Measurements from ENCODE around the gene CXorf66. TPM values are rescaled to one million over a fixed set of nuclear protein-coding genes. Genes with fewer than 3 reads are reported as not detected.
A peak's percentile ranks its signal among the peaks of the same experiment; 100 is the strongest.
"Not testable (repeated sequence)": the region's sequence is repeated elsewhere in the genome, so short reads cannot be mapped to it uniquely, and the experiment has no call there.

CXorf66 gene
- total RNA-seq, 2 donors from 2014 or later: not detected

DNA sequence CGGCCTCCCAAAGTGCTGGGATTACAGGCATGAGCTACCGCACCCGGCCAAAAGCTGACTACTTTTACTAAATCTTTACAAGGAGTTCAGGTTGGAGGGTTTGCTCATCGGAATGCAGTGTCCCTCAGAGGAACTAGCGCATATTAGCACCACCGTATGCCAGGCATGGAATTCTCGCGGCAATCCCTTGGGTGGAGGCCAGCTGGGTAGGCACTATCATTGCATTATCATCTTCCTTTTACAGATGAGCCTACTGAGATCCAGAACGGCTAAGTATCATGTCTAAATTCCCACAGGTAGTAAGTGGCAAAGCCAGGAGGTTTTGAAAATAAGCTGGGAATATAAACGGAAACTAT, 6.1 kb upstream of the CXorf66 start:
- Histone ChIP-seq H3K27me3 (no peaks in the 10 kb centered on the region), H3K9me3 (no peaks in the 10 kb centered on the region), H3K4me3 (no peak overlapping the region), H3K36me3 (no peaks in the 10 kb centered on the region), H3K9ac (ENCODE audit: low read depth in 2 of 2, low read length in 2 of 2) (no peak overlapping the region), H3K4me1 (no peaks in the 10 kb centered on the region), H3K27ac (no peak overlapping the region)
- intact Hi-C loops (cut with DNase I): no loop called here
- no peak for DNase-seq
- TF ChIP-seq, protein P1, sequence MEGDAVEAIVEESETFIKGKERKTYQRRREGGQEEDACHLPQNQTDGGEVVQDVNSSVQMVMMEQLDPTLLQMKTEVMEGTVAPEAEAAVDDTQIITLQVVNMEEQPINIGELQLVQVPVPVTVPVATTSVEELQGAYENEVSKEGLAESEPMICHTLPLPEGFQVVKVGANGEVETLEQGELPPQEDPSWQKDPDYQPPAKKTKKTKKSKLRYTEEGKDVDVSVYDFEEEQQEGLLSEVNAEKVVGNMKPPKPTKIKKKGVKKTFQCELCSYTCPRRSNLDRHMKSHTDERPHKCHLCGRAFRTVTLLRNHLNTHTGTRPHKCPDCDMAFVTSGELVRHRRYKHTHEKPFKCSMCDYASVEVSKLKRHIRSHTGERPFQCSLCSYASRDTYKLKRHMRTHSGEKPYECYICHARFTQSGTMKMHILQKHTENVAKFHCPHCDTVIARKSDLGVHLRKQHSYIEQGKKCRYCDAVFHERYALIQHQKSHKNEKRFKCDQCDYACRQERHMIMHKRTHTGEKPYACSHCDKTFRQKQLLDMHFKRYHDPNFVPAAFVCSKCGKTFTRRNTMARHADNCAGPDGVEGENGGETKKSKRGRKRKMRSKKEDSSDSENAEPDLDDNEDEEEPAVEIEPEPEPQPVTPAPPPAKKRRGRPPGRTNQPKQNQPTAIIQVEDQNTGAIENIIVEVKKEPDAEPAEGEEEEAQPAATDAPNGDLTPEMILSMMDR (IDR thresholded peaks at IDR 0.05): no peak

- Histone ChIP-seq H3K4me3 (no peak overlapping the region), H3K9ac (ENCODE audit: low read depth in 2 of 2, low read length in 2 of 2) (no peak overlapping the region), H3K27me3 (no peaks in the 10 kb centered on the region), H3K9me3 (no peaks in the 10 kb centered on the region), H3K4me1 (no peaks in the 10 kb centered on the region), H3K36me3 (no peaks in the 10 kb centered on the region), H3K27ac (no peak overlapping the region)
- no peak for DNase-seq
- intact Hi-C loops (cut with DNase I): no loop called here
- TF ChIP-seq, protein P1 (IDR thresholded peaks at IDR 0.05): no peak
Measured at GRCh38 chrX:139969286-139969685, 4.0 kb upstream of the CXorf66 start.

DNA sequence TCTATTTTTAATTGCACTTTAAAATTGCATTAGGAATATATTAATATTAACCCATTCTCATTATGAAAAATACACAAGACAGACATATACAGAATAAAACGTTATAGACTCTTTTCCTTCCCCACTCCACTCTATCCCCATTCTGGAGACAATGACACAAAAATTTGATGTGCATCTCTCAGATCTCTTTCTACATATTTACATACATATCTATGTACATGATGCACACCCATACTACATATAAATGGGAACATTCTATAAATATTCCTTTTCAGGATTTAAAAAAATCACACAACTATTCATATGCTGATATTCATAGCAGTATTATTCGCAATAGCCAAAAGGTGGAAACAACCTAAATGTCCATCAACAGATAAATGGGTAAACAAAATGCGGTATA, 2.4 kb upstream of the CXorf66 start:
- no peak overlapping the region for H3K27ac ChIP-seq
- DNase-seq: no peak
- no peaks in the 10 kb centered on the region for H3K27me3 ChIP-seq
- no peaks in the 10 kb centered on the region for H3K9me3 ChIP-seq
- H3K36me3 ChIP-seq: no peaks in the 10 kb centered on the region
- intact Hi-C loops (cut with DNase I): no loop called here
- TF ChIP-seq, protein P1 (IDR thresholded peaks at IDR 0.05): no peak
- no peaks in the 10 kb centered on the region for H3K4me1 ChIP-seq
- H3K9ac ChIP-seq (ENCODE audit: low read depth in 2 of 2, low read length in 2 of 2): no peak overlapping the region
- no peak overlapping the region for H3K4me3 ChIP-seq

DNA sequence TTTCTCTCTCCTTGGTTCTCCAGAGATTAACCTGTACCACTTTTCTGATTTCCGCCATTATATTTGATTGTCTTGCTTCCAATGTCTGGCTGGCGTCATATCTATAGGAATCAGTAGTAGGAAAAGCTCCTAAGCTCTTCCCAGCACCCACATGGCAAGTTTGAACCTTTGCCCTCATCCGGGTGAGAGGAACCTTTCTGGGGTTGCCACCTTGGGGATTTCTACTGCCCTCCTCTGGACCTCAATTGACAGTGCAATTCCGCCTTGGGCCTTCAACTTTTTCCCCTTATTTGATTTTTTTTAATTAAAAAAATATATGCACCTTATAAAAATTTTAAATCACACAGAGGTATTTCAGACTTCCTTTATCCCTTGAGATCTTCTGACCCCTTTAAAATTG, 2.0 kb upstream of the CXorf66 start:
- no peaks in the 10 kb centered on the region for H3K9me3 ChIP-seq
- no peak overlapping the region for H3K27ac ChIP-seq
- intact Hi-C loops (cut with DNase I): no loop called here
- DNase-seq: peak; percentile 22
- H3K4me1 ChIP-seq: no peaks in the 10 kb centered on the region
- no peaks in the 10 kb centered on the region for H3K36me3 ChIP-seq
- no peaks in the 10 kb centered on the region for H3K27me3 ChIP-seq
- TF ChIP-seq, protein P1 (IDR thresholded peaks at IDR 0.05): no peak
- H3K4me3 ChIP-seq: no peak overlapping the region
- H3K9ac ChIP-seq (ENCODE audit: low read depth in 2 of 2, low read length in 2 of 2): no peak overlapping the region

DNA sequence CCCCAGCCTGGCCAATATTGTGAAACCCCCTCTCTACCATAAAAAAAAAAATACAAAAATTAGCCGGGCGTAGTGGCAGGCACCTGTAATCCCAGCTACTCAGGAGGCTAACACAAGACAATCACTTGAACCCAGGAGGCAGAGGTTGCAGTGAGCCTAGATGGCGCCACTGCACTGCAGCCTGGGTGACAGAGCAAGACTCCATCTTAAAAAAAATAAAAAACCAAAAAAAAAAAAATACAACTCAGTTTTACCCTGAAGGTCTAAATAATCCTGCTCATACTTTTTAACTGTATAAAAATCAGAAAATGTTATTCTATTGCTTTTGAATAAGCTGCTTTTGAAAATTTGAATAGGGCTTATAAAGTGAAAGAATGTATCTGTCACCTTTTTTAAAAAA, 838 bp upstream of the CXorf66 start:
- H3K27me3 ChIP-seq; H3K27ac ChIP-seq; H3K4me3 ChIP-seq; H3K9me3 ChIP-seq; intact Hi-C loops (cut with DNase I); DNase-seq; H3K36me3 ChIP-seq; H3K4me1 ChIP-seq; H3K9ac ChIP-seq (ENCODE audit: low read depth in 2 of 2, low read length in 2 of 2): not testable (repeated sequence)

DNA sequence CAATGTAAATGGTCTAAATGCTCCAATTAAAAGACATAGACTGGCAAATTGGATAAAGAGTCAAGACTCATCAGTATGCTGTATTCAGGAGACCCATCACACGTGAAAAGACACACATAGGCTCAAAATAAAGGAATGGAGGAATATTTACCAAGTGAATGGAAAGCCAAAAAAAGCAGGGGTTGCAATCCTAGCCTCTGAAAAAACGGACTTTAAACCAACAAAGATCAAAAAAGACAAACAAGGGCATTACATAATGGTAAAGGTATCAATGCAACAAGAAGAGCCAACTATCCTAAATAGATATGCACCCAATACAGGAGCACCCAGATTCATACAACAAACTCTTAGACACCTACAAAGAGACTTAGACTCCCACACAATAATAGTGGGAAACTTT, 4.2 kb downstream of the CXorf66 start:
- H3K4me3 ChIP-seq; DNase-seq; H3K4me1 ChIP-seq; H3K9me3 ChIP-seq; intact Hi-C loops (cut with DNase I); H3K9ac ChIP-seq (ENCODE audit: low read depth in 2 of 2, low read length in 2 of 2); H3K27me3 ChIP-seq; H3K27ac ChIP-seq; H3K36me3 ChIP-seq: not testable (repeated sequence)

GRCh38 chrX:139949703-139950102, 15.6 kb downstream of the CXorf66 start:
- H3K4me3 ChIP-seq: no peak overlapping the region
- no peaks in the 10 kb centered on the region for H3K36me3 ChIP-seq
- TF ChIP-seq, protein P1 (IDR thresholded peaks at IDR 0.05): no peak
- no peaks in the 10 kb centered on the region for H3K9me3 ChIP-seq
- no peak overlapping the region for H3K27ac ChIP-seq
- H3K9ac ChIP-seq (ENCODE audit: low read depth in 2 of 2, low read length in 2 of 2): no peak overlapping the region
- no peaks in the 10 kb centered on the region for H3K27me3 ChIP-seq
- intact Hi-C loops (cut with DNase I): no loop called here
- no peak for DNase-seq
- no peaks in the 10 kb centered on the region for H3K4me1 ChIP-seq

Data from colonic mucosa (tissue), 4 donors.